HL-60 (cell line): ENCODE results near the gene BTLA.

Experiments
- DNase-seq, 2 experiments: peaks; one replicate each; pipeline ENCODE4 v3.0.0-alpha.2; 2010 to 2020; ENCODE audit warnings: low read depth in 1 of 2, low spot score in 1 of 2
- H3K27ac ChIP-seq: fragments of 250-450 bp; sonication (Bioruptor Pico); replicated peaks from 2 replicates; pipeline ENCODE4 v1.5.1; 2020; ENCODE audit warnings: mild to moderate bottlenecking, moderate library complexity
- H3K27me3 ChIP-seq: fragments of 250-450 bp; sonication (Bioruptor Pico); 2 replicates; pipeline ENCODE4 v1.5.1; 2021; ENCODE audit warnings: mild to moderate bottlenecking, moderate library complexity; ENCODE audit not compliant: insufficient read depth, poor library complexity, severe bottlenecking
- H3K4me3 ChIP-seq: replicated peaks from 2 replicates; pipeline ENCODE4 v1.5.1; 2011; ENCODE audit warnings: mild to moderate bottlenecking, control low read depth, low read length; ENCODE audit not compliant: insufficient read depth
- CTCF ChIP-seq: IDR thresholded peaks from one replicate; pipeline ENCODE4 v1.5.1; 2011; ENCODE audit warnings: low read length, control low read depth, inconsistent platforms; ENCODE audit not compliant: insufficient read depth
- GABPA ChIP-seq: IDR thresholded peaks from 2 replicates; pipeline ENCODE4 v1.6.1; 2012; ENCODE audit warnings: low read depth
- POLR2AphosphoS5 ChIP-seq: IDR thresholded peaks from 2 replicates; pipeline ENCODE4 v1.6.1; 2012; ENCODE audit warnings: low read depth
- REST ChIP-seq: IDR thresholded peaks from 2 replicates; pipeline ENCODE4 v1.6.1; 2012; ENCODE audit warnings: low read depth; ENCODE audit not compliant: insufficient replicate concordance
- SPI1 ChIP-seq: IDR thresholded peaks from 2 replicates; pipeline ENCODE4 v1.6.1; 2012; ENCODE audit warnings: low read depth, mild to moderate bottlenecking, borderline replicate concordance

Gene BTLA

GRCh38 chr3:112417696-112418318 lies 81.5 kb downstream of the BTLA start:
- no peak for TF ChIP-seq CTCF
- TF ChIP-seq REST = no peak
- TF ChIP-seq POLR2AphosphoS5 = no peak
- H3K27me3 ChIP-seq = no peaks in the 10 kb centered on the region
- H3K4me3 ChIP-seq = no peak overlapping the region
- H3K27ac ChIP-seq = no peak overlapping the region
- DNase-seq = no peak

GRCh38 chr3:112416391-112417212 lies 82.7 kb downstream of the BTLA start:
- H3K27ac ChIP-seq = no peak overlapping the region
- H3K4me3 ChIP-seq = no peak overlapping the region
- TF ChIP-seq POLR2AphosphoS5 (no peak), REST (no peak), GABPA (no peak), CTCF (no peak), SPI1 (no peak)
- H3K27me3 ChIP-seq = no peaks in the 10 kb centered on the region
- DNase-seq = no peak

GRCh38 chr3:112415390-112415789 lies 83.9 kb downstream of the BTLA start:
- Histone ChIP-seq H3K27me3 (no peaks in the 10 kb centered on the region), H3K27ac (no peak overlapping the region), H3K4me3 (no peak overlapping the region)
- DNase-seq = no peak
- TF ChIP-seq CTCF (no peak), REST (no peak), SPI1 (no peak), POLR2AphosphoS5 (no peak), GABPA (no peak)
